GM12878 (cell line): ENCODE results near the gene PCBP4. TPM values are rescaled to one million over a fixed set of nuclear protein-coding genes. Genes with fewer than 3 reads are reported as not detected.

ENCODE experiments used
- ATAC-seq: fragments of 200-7000 bp; cut with Tn5 transposase; 3 replicates; pipeline ENCODE4 v1.9.1; 2020; ENCODE audit warnings: mild to moderate bottlenecking, moderate library complexity
- BruUV-seq: library from RNA; stranded (reverse); fragments of 400-500 nt; replicated peaks from 2 replicates; lab custom pipeline; 2021; lab: Mats Ljungman, UMichigan
- CTCF ChIA-PET: fragments of 300-600 bp; sonication (Branson Sonifier 250); formaldehyde crosslinking; extraction: SDS; loops from one replicate; lab custom pipeline; 2021; ENCODE audit warnings: inconsistent platforms; lab: Yijun Ruan, JAX
- POLR2A ChIA-PET: fragments of 350-600 bp; formaldehyde crosslinking; extraction: SDS; loops from one replicate; lab custom pipeline; 2021; ENCODE audit warnings: inconsistent platforms; lab: Charles Lee
- RAD21 ChIA-PET: fragments of 300-600 bp; sonication (Branson Sonifier 250); formaldehyde crosslinking; loops from one replicate; lab custom pipeline; 2023; ENCODE audit warnings: antibody characterized with exemption; ENCODE audit not compliant: unreplicated experiment; lab: Charles Lee
- SMC1A ChIA-PET: fragments of 300-600 bp; sonication (Branson Sonifier 250); formaldehyde crosslinking; loops from one replicate; lab custom pipeline; 2023; ENCODE audit not compliant: unreplicated experiment, uncharacterized antibody; lab: Charles Lee
- DNase-seq: peaks from one replicate; pipeline ENCODE4 v3.0.0-alpha.2; 2011; ENCODE audit warnings: low read depth, low spot score
- FAIRE-seq: peaks from 3 replicates; lab custom pipeline; 2011; peaks lifted over from hg19 to GRCh38; lab: Jason Lieb, UNC
- H2AFZ ChIP-seq: 2 replicates; pipeline ENCODE4 v1.6.0; 2011; ENCODE audit warnings: low read depth, low read length, control low read depth; ENCODE audit not compliant: control insufficient read depth
- H3K27ac ChIP-seq: 2 replicates; pipeline ENCODE4 v1.5.1; 2011; ENCODE audit warnings: control low read depth; ENCODE audit not compliant: control insufficient read depth, insufficient read depth
- H3K27me3 ChIP-seq, 2 experiments: replicated peaks in 1 of 2; 2 replicates each; pipeline versions ENCODE4 v1.6.0 to v1.6.1; 2011; ENCODE audit warnings: low read length in 1 of 2; ENCODE audit not compliant: control insufficient read depth in 2 of 2, insufficient read depth in 2 of 2
- H3K36me3 ChIP-seq, 2 experiments: 2 replicates each; pipeline ENCODE4 v1.5.1; 2011; ENCODE audit warnings: low read length in 1 of 2; ENCODE audit not compliant: control insufficient read depth in 2 of 2, insufficient read depth in 2 of 2
- H3K4me1 ChIP-seq: 2 replicates; pipeline ENCODE4 v1.6.1; 2011; ENCODE audit warnings: mild to moderate bottlenecking, low read length, moderate library complexity, mixed read lengths; ENCODE audit not compliant: control insufficient read depth, insufficient read depth
- H3K4me2 ChIP-seq: 2 replicates; pipeline ENCODE4 v1.6.0; 2011; ENCODE audit warnings: control low read depth; ENCODE audit not compliant: control insufficient read depth, insufficient read depth
- H3K4me3 ChIP-seq: fragments of 200-600 bp; sonication (generic); 2 replicates; pipeline ENCODE4 v1.5.1; 2016
- H3K79me2 ChIP-seq: 2 replicates; pipeline ENCODE4 v1.6.0; 2011; ENCODE audit warnings: low read length; ENCODE audit not compliant: control insufficient read depth, insufficient read depth
- H3K9ac ChIP-seq: 2 replicates; pipeline ENCODE4 v1.8.0; 2011; ENCODE audit warnings: low read length, control low read depth, mixed read lengths; ENCODE audit not compliant: control insufficient read depth, insufficient read depth
- H3K9me3 ChIP-seq: replicated peaks from 3 replicates; pipeline ENCODE4 v1.5.1; 2011; ENCODE audit warnings: mild to moderate bottlenecking, low read length; ENCODE audit not compliant: control insufficient read depth, insufficient read depth
- H4K20me1 ChIP-seq: 2 replicates; pipeline ENCODE4 v1.6.0; 2011; ENCODE audit not compliant: control insufficient read depth, insufficient read depth
- FOS ChIP-seq: IDR thresholded peaks from 3 replicates; pipeline ENCODE4 v1.6.1; 2011; ENCODE audit warnings: borderline replicate concordance; ENCODE audit not compliant: insufficient read length; ENCODE audit errors: extremely low read depth
- LARP7 ChIP-seq: fragments of 450-650 bp; IDR thresholded peaks from 2 replicates; pipeline ENCODE4 v1.6.1; 2017; ENCODE audit warnings: mild to moderate bottlenecking
- MEF2A ChIP-seq: IDR thresholded peaks from 2 replicates; pipeline ENCODE4 v1.6.1; 2011; ENCODE audit warnings: low read depth, mild to moderate bottlenecking, low read length, moderate library complexity; ENCODE audit not compliant: insufficient read depth
- MTA2 ChIP-seq: fragments of 450-650 bp; IDR thresholded peaks from 2 replicates; pipeline ENCODE4 v1.6.1; 2016; ENCODE audit warnings: low read depth, mild to moderate bottlenecking, moderate library complexity
- RAD21 ChIP-seq: IDR thresholded peaks from 2 replicates; pipeline ENCODE4 v1.6.1; 2011; ENCODE audit warnings: mild to moderate bottlenecking, low read depth, low read length, moderate library complexity; ENCODE audit not compliant: insufficient read depth
- RUNX3 ChIP-seq: IDR thresholded peaks from 2 replicates; pipeline ENCODE4 v1.6.1; 2012; ENCODE audit warnings: low read length, inconsistent platforms
- SPI1 ChIP-seq: IDR thresholded peaks from 2 replicates; pipeline ENCODE4 v1.6.1; 2011; ENCODE audit warnings: low read depth, mild to moderate bottlenecking, low read length, moderate library complexity, borderline replicate concordance; ENCODE audit not compliant: insufficient read depth
- TBL1XR1 ChIP-seq: IDR thresholded peaks from 2 replicates; pipeline ENCODE4 v1.6.1; 2012; ENCODE audit warnings: low read depth, low read length, improper control_type of control experiment
- YY1 ChIP-seq: IDR thresholded peaks from 2 replicates; pipeline ENCODE4 v1.6.1; 2011; ENCODE audit warnings: low read depth, mild to moderate bottlenecking, low read length
- ZNF217 ChIP-seq: fragments of 450-650 bp; IDR thresholded peaks from 2 replicates; pipeline ENCODE4 v1.6.1; 2017; ENCODE audit warnings: antibody characterized with exemption, mild to moderate bottlenecking
- WGBS: methylation state at CpG from one replicate; pipeline ENCODE4 v1.1.6; 2016; ENCODE audit warnings: low lambda C conversion rate; ENCODE audit not compliant: insufficient replicate concordance, insufficient coverage; ENCODE audit errors: missing lambda C conversion rate; 5-methylcytosine and 5-hydroxymethylcytosine counted together
- in situ Hi-C: fragments of 300-500 bp; cut with MboI; formaldehyde crosslinking; loops from 9 replicates; pipeline ENCODE4 v1.14.3; 2018; ENCODE audit warnings: mixed read lengths
- intact Hi-C: fragments of 100-400 bp; cut with micrococcal nuclease; formaldehyde crosslinking; loops from one replicate; pipeline ENCODE4 v1.14.2; 2022; ENCODE audit not compliant: unreplicated experiment
- polyA plus RNA-seq, 11 experiments: library from polyadenylated mRNA; depleted of rRNA in 4 of 11; unstranded in 6 of 11; stranded (reverse) in 5 of 11; fragments of >200 nt; fragmentation: Nextera tagmentation in 4 of 11; fragmentation: Illumina TruSeq in 1 of 11; extraction: Ambion mirVana in 4 of 11; extraction: Trizol in 1 of 11; gene quantifications; 1 replicate in 1 of 11; 2 replicates in 10 of 11; pipeline versions ENCODE4 v1.2.1 to v1.2.3, GENCODE V29; 2011 to 2016; ENCODE audit warnings: inconsistent platforms in 2 of 11, missing spikeins in 2 of 11, low read depth in 1 of 11
- total RNA-seq, 4 experiments: library from RNA; depleted of rRNA in 3 of 4; stranded (reverse); fragments of >200 nt in 3 of 4; fragmentation: Illumina TruSeq in 1 of 4; extraction: Trizol in 1 of 4; gene quantifications; 2 replicates each; pipeline versions ENCODE4 v1.2.1 to v1.2.3, GENCODE V29; 2013 to 2021
- TF ChIP-seq, protein P1 (sequence below): fragments of 450-650 bp; IDR thresholded peaks from 2 replicates; pipeline ENCODE4 v1.6.1; 2016; ENCODE audit warnings: mild to moderate bottlenecking

Gene PCBP4
- total and polyA plus RNA-seq, 10 of the 15 experiments (the other 5 are each of a cell fraction or from before 2014, with no cell fraction given), result 0.05 to 14.5 (median 4.2) TPM

- H3K9me3 ChIP-seq, result no peaks in the 10 kb centered on the region
- peak overlapping the region; percentile 84 for H3K4me3 ChIP-seq
- DNase-seq (no peak), FAIRE-seq (no peak), ATAC-seq (peak; percentile 37)
- peak overlapping the region; percentile 96 for H2AFZ ChIP-seq
- no TSS peak for BruUV-seq
- ChIA-PET RAD21 (interaction anchor here (0.8 to 2.6 kb wide), 4 partner anchors 9 to 33 kb away, joined by 3 to 34 read pairs (median 14); partner anchors contain the start of genes ACY1, PARP3 and RRP9), SMC1A (interaction anchor here (0.9 to 5.2 kb wide), 5 partner anchors 9 to 78 kb away, joined by 3 to 33 read pairs (median 5); partner anchors contain the start of genes ACY1, PARP3 and RRP9), POLR2A (interaction anchor here (1.2 to 2.7 kb wide), 3 partner anchors 9 to 82 kb away, joined by 4 to 28 read pairs (median 24); partner anchors contain the start of genes ACY1, DUSP7, PARP3 and RRP9), CTCF (interaction anchor here (1.0 to 5.3 kb wide), 18 partner anchors 9 to 288 kb away, joined by 3 to 79 read pairs (median 5); partner anchors contain the start of genes ACY1, PARP3, RPL29 and RRP9)
- intact Hi-C loops, result loop anchor here (1.0 kb wide), 1 partner anchor 32 kb away; the partner anchor contains the start of gene PARP3
- peaks cover 15% of the 10 kb centered on the region for H3K4me1 ChIP-seq
- H3K4me2 ChIP-seq, result peak overlapping the region; percentile 76
- WGBS, result 16% methylated on average over 30 of the region's 30 CpGs
- H3K79me2 ChIP-seq, result peaks cover 5% of the 10 kb centered on the region; the same call in 1 of the 2 replicates
- H3K36me3 ChIP-seq, result no peaks in the 10 kb centered on the region
- in situ Hi-C loops, result no loop called here
- H4K20me1 ChIP-seq, result no peaks in the 10 kb centered on the region
- H3K27me3 ChIP-seq, result no peaks in the 10 kb centered on the region
- peak overlapping the region; percentile 90 for H3K9ac ChIP-seq
- no peak for TF ChIP-seq YY1
- no peak for TF ChIP-seq TBL1XR1
- TF ChIP-seq ZNF217, result no peak
- TF ChIP-seq MEF2A, result 0 out of 2 replicates have a peak, but pooled peaks have one; percentile 5
- TF ChIP-seq, protein P1, sequence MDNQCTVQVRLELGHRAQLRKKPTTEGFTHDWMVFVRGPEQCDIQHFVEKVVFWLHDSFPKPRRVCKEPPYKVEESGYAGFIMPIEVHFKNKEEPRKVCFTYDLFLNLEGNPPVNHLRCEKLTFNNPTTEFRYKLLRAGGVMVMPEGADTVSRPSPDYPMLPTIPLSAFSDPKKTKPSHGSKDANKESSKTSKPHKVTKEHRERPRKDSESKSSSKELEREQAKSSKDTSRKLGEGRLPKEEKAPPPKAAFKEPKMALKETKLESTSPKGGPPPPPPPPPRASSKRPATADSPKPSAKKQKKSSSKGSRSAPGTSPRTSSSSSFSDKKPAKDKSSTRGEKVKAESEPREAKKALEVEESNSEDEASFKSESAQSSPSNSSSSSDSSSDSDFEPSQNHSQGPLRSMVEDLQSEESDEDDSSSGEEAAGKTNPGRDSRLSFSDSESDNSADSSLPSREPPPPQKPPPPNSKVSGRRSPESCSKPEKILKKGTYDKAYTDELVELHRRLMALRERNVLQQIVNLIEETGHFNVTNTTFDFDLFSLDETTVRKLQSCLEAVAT, result peak; percentile 39; the same call in 1 of the 2 replicates
- 0 out of 2 replicates have a peak, but pooled peaks have one; percentile 5 for TF ChIP-seq LARP7
- TF ChIP-seq RAD21, result no peak
- no peak for TF ChIP-seq RUNX3
- TF ChIP-seq FOS, result no peak
- no peak for TF ChIP-seq MTA2
- no peak for TF ChIP-seq SPI1
- H3K27ac ChIP-seq, result peak overlapping the region; percentile 91
Observed at GRCh38 chr3:51974277-51974962, 7.2 kb upstream of the PCBP4 start.
